ENCODE data around the gene RPS6KA1. TPM values are rescaled to one million over a fixed set of nuclear protein-coding genes. Genes with fewer than 3 reads are reported as not detected.

RPS6KA1 gene
- total RNA-seq, 2 donors from 2014 or later = 174 to 198 TPM

GRCh38 chr1:26536521-26536920 lies 7.0 kb downstream of the RPS6KA1 start:
- no peak for DNase-seq
- H3K27ac ChIP-seq = no peak overlapping the region
- H3K4me1 ChIP-seq = peaks cover 22% of the 10 kb centered on the region
- no peaks in the 10 kb centered on the region for H3K36me3 ChIP-seq
- H3K4me3 ChIP-seq = no peak overlapping the region
- no peaks in the 10 kb centered on the region for H3K27me3 ChIP-seq
- intact Hi-C loops (cut with DNase I) = no loop called here
- no peaks in the 10 kb centered on the region for H3K9me3 ChIP-seq
- H3K9ac ChIP-seq (ENCODE audit: low read depth in 2 of 2, low read length in 2 of 2) = no peak overlapping the region
- TF ChIP-seq, protein P1, sequence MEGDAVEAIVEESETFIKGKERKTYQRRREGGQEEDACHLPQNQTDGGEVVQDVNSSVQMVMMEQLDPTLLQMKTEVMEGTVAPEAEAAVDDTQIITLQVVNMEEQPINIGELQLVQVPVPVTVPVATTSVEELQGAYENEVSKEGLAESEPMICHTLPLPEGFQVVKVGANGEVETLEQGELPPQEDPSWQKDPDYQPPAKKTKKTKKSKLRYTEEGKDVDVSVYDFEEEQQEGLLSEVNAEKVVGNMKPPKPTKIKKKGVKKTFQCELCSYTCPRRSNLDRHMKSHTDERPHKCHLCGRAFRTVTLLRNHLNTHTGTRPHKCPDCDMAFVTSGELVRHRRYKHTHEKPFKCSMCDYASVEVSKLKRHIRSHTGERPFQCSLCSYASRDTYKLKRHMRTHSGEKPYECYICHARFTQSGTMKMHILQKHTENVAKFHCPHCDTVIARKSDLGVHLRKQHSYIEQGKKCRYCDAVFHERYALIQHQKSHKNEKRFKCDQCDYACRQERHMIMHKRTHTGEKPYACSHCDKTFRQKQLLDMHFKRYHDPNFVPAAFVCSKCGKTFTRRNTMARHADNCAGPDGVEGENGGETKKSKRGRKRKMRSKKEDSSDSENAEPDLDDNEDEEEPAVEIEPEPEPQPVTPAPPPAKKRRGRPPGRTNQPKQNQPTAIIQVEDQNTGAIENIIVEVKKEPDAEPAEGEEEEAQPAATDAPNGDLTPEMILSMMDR (IDR thresholded peaks at IDR 0.05) = no peak

DNA sequence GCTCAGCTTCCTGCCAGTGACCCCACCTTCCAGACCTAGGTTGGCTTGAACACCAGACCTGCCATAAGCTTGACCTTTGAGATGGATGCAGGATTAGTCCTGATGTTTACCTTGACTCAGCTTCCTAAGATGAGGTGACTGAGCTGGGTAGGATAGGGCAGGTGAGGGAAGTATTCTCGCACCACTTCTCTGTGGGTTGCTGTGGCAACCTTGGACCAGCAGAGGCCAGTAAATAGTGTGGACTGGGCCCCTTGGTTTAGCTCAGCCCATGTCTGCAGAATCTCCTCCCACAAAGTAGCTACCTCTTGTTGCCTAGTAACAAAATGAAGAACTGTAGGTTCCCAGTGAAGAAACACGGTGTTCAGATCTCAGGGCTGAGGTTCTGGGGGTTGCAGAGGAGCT lies 8.4 kb downstream of the RPS6KA1 start:
- Histone ChIP-seq H3K9ac (ENCODE audit: low read depth in 2 of 2, low read length in 2 of 2) (peak overlapping the region in 1 of 2 donors; percentile 7), H3K27me3 (no peaks in the 10 kb centered on the region), H3K9me3 (no peaks in the 10 kb centered on the region), H3K4me3 (no peak overlapping the region), H3K27ac (peak overlapping the region; percentile 38), H3K36me3 (no peaks in the 10 kb centered on the region), H3K4me1 (peaks cover 17% of the 10 kb centered on the region)
- intact Hi-C loops (cut with DNase I) = no loop called here
- TF ChIP-seq, protein P1 (IDR thresholded peaks at IDR 0.05) = no peak
- peak; percentile 56 for DNase-seq

DNA sequence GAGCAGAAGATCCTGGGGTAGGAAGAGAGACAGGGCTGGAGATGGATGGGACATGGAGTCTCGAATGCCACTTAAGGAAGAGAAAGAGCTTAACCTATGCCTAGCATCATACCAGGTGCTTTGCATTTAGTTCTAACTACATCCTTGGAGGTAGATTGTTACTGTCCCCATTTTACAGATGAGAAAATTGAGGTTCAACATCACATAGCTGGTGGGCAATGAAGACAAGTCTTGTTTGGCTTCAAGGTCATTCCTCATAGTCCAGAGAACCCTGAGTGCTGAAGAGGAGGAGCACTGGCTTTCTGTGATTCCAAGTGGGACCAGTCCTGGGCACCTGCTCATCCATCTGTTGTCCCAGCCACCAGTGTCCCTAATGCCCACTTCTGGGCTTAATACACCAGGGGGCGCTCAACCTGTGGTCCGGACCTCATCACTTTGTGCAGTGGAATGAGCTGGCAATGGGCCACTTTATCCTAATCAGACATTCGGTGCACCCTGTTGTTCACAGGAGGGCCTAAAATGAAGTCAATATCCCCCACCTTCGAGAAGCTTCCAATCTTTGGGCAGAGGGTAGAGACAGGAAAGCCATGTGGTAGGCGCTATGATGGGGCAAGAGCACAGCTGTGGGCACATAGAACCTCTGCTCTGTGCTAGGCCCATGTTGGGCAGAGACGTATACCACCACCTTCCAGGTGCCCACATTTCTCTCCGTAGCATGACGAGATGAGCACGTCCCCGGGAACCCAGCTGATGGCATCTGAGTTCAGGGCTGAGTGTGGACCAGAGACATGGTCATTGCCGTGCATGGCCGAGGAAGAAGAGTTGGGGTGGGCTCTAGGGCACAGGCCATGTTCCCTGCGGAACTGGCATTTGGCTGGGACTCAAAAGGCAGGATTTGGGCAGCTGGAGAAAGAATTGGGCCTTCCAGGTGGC lies 9.2 kb downstream of the RPS6KA1 start:
- intact Hi-C loops (cut with DNase I) = no loop called here
- Histone ChIP-seq H3K27me3 (no peaks in the 10 kb centered on the region), H3K9ac (ENCODE audit: low read depth in 2 of 2, low read length in 2 of 2) (no peak overlapping the region), H3K4me3 (no peak overlapping the region), H3K27ac (no peak overlapping the region), H3K4me1 (peaks cover 17% of the 10 kb centered on the region), H3K9me3 (no peaks in the 10 kb centered on the region), H3K36me3 (no peaks in the 10 kb centered on the region)
- peak; percentile 47 for DNase-seq
- TF ChIP-seq, protein P1 (IDR thresholded peaks at IDR 0.05) = peak; percentile 31

DNA sequence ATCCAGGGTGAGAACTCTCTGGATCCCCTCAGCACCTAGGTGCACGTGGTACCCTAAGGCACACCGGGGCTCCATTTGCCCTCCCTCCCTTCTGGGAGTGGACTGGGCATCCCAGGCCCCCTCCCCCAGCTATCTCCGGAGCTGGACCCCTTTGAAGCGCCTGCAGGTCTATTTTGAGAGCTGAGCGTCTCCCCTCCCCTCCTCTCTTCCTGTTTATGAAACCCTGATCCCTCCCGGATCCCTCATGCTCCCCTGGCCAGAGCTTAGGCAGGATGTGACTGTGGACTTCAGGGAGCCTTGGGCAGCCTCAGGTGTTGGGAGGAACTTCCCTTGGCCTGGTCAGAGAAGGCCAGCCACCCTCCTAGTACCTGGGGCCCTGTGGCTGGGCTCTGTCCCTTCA lies 10.2 kb downstream of the RPS6KA1 start:
- Histone ChIP-seq H3K4me3 (no peak overlapping the region), H3K27me3 (no peaks in the 10 kb centered on the region), H3K9me3 (no peaks in the 10 kb centered on the region), H3K36me3 (no peaks in the 10 kb centered on the region), H3K4me1 (peaks cover 14% of the 10 kb centered on the region), H3K9ac (ENCODE audit: low read depth in 2 of 2, low read length in 2 of 2) (peak overlapping the region in 1 of 2 donors; percentile 10), H3K27ac (peak overlapping the region; percentile 49)
- DNase-seq = no peak
- intact Hi-C loops (cut with DNase I) = no loop called here
- TF ChIP-seq, protein P1 (IDR thresholded peaks at IDR 0.05) = no peak

- DNase-seq = no peak
- intact Hi-C loops (cut with DNase I) = no loop called here
- peak overlapping the region in 1 of 2 donors; percentile 10 for H3K9ac ChIP-seq (ENCODE audit: low read depth in 2 of 2, low read length in 2 of 2)
- no peaks in the 10 kb centered on the region for H3K36me3 ChIP-seq
- H3K4me3 ChIP-seq = no peak overlapping the region
- H3K27ac ChIP-seq = peak overlapping the region; percentile 49
- TF ChIP-seq, protein P1 (IDR thresholded peaks at IDR 0.05) = no peak
- H3K27me3 ChIP-seq = no peaks in the 10 kb centered on the region
- H3K9me3 ChIP-seq = no peaks in the 10 kb centered on the region
- H3K4me1 ChIP-seq = peaks cover 8% of the 10 kb centered on the region
Observed at GRCh38 chr1:26540351-26540750, 10.8 kb downstream of the RPS6KA1 start.
